GM21825 (cell line): ENCODE measurements around the gene ECT2.
"Not testable (repeated sequence)": the region's sequence is repeated elsewhere in the genome, so short reads cannot be mapped to it uniquely, and the experiment has no call there.

Experiments
- ATAC-seq: cut with Tn5 transposase; IDR thresholded peaks from one replicate; pipeline ENCODE4 v1.9.1; 2021; ENCODE audit warnings: mild to moderate bottlenecking, moderate library complexity; ENCODE audit not compliant: unreplicated experiment

Gene ECT2

GRCh38 chr3:172739462-172739861 lies 11.1 kb upstream of the ECT2 start:
- ATAC-seq, result no peak

GRCh38 chr3:172746475-172746874 lies 4.1 kb upstream of the ECT2 start:
- ATAC-seq, result no peak

- no peak for ATAC-seq
Measured at GRCh38 chr3:172749230-172749965, 1.1 kb upstream of the ECT2 start.

- no peak for ATAC-seq
Measured at GRCh38 chr3:172750069-172750367, 508 bp upstream of the ECT2 start.

- ATAC-seq, result peak; percentile 11
Measured at GRCh38 chr3:172751175-172751704, 714 bp downstream of the ECT2 start.

- no peak for ATAC-seq
Measured at GRCh38 chr3:172752651-172753050, 2.1 kb downstream of the ECT2 start.

GRCh38 chr3:172753125-172753524 lies 2.6 kb downstream of the ECT2 start:
- ATAC-seq, result no peak

GRCh38 chr3:172760416-172760815 lies 9.9 kb downstream of the ECT2 start:
- not testable (repeated sequence) for ATAC-seq

- ATAC-seq, result no peak
Measured at GRCh38 chr3:172766241-172766640, 15.7 kb downstream of the ECT2 start.

- no peak for ATAC-seq
Measured at GRCh38 chr3:172766718-172767405, 16.3 kb downstream of the ECT2 start.

- no peak for ATAC-seq
Measured at GRCh38 chr3:172770382-172770781, 19.9 kb downstream of the ECT2 start.

GRCh38 chr3:172771672-172772071 lies 21.1 kb downstream of the ECT2 start:
- ATAC-seq, result no peak

GRCh38 chr3:172776049-172776717 lies 25.7 kb downstream of the ECT2 start:
- ATAC-seq, result no peak

GRCh38 chr3:172777901-172778300 lies 27.4 kb downstream of the ECT2 start:
- ATAC-seq, result no peak

GRCh38 chr3:172782235-172782634 lies 31.7 kb downstream of the ECT2 start:
- ATAC-seq, result no peak

GRCh38 chr3:172786036-172786435 lies 35.5 kb downstream of the ECT2 start:
- no peak for ATAC-seq

- ATAC-seq, result no peak
Measured at GRCh38 chr3:172787019-172787418, 36.5 kb downstream of the ECT2 start.

GRCh38 chr3:172787746-172788145 lies 37.2 kb downstream of the ECT2 start:
- no peak for ATAC-seq

GRCh38 chr3:172799246-172799645 lies 48.7 kb downstream of the ECT2 start:
- no peak for ATAC-seq

- ATAC-seq, result no peak
Measured at GRCh38 chr3:172800156-172800555, 49.6 kb downstream of the ECT2 start.

GRCh38 chr3:172803489-172803888 lies 53.0 kb downstream of the ECT2 start:
- ATAC-seq, result no peak

GRCh38 chr3:172804323-172804722 lies 53.8 kb downstream of the ECT2 start:
- ATAC-seq, result no peak
